ACC112 (cell line): ENCODE results near the gene FBXO48.

Source experiments
- H2AFZ ChIP-seq: fragments of 200-600 bp; sonication (generic); one replicate; pipeline ENCODE4 v1.6.0; 2017; ENCODE audit warnings: antibody characterized with exemption, low read length; ENCODE audit not compliant: unreplicated experiment
- H3K27ac ChIP-seq: fragments of 200-600 bp; sonication (generic); 2 replicates; pipeline ENCODE4 v1.5.1; 2014; ENCODE audit warnings: low read depth, mild to moderate bottlenecking, antibody characterized with exemption, low read length, moderate library complexity
- H3K27me3 ChIP-seq: fragments of 200-600 bp; sonication (generic); 2 replicates; pipeline ENCODE4 v1.6.1; 2014; ENCODE audit warnings: mild to moderate bottlenecking, antibody characterized with exemption, low read length, moderate library complexity, mixed read lengths; ENCODE audit not compliant: insufficient read depth
- H3K36me3 ChIP-seq: fragments of 200-600 bp; sonication (generic); 2 replicates; pipeline ENCODE4 v1.6.1; 2016; ENCODE audit warnings: mild to moderate bottlenecking, antibody characterized with exemption, low read length, moderate library complexity, mixed read lengths; ENCODE audit not compliant: insufficient read depth
- H3K4me1 ChIP-seq: fragments of 200-600 bp; sonication (generic); one replicate; pipeline ENCODE4 v1.6.1; 2016; ENCODE audit warnings: low read length, mixed read lengths; ENCODE audit not compliant: insufficient read depth, unreplicated experiment, control insufficient read depth
- H3K4me3 ChIP-seq: fragments of 200-600 bp; sonication (generic); 2 replicates; pipeline ENCODE4 v1.5.1; 2014; ENCODE audit warnings: mild to moderate bottlenecking, low read depth, low read length
- H3K79me2 ChIP-seq: fragments of 200-600 bp; sonication (generic); one replicate; pipeline ENCODE4 v1.6.0; 2016; ENCODE audit warnings: low read length; ENCODE audit not compliant: control insufficient read depth, unreplicated experiment, insufficient read depth

The FBXO48 gene

GRCh38 chr2:68412127-68412819 lies 54.8 kb downstream of the FBXO48 start:
- Histone ChIP-seq H2AFZ (no peak overlapping the region), H3K79me2 (no peaks in the 10 kb centered on the region), H3K36me3 (no peaks in the 10 kb centered on the region), H3K4me1 (no peaks in the 10 kb centered on the region), H3K27ac (no peak overlapping the region), H3K27me3 (peaks cover 11% of the 10 kb centered on the region), H3K4me3 (no peak overlapping the region)

- no peak overlapping the region for H3K27ac ChIP-seq
- H2AFZ ChIP-seq, result no peak overlapping the region
Observed at GRCh38 chr2:68411397-68412126, 55.5 kb downstream of the FBXO48 start.

More at GRCh38 chr2:68411397-68412126, 55.5 kb downstream of the FBXO48 start:
- Histone ChIP-seq H3K79me2 (no peaks in the 10 kb centered on the region), H3K27me3 (peaks cover 8% of the 10 kb centered on the region), H3K36me3 (no peaks in the 10 kb centered on the region), H3K4me1 (no peaks in the 10 kb centered on the region), H3K4me3 (no peak overlapping the region)
